ENCODE data around the gene ACTC1.

The ACTC1 gene

DNA sequence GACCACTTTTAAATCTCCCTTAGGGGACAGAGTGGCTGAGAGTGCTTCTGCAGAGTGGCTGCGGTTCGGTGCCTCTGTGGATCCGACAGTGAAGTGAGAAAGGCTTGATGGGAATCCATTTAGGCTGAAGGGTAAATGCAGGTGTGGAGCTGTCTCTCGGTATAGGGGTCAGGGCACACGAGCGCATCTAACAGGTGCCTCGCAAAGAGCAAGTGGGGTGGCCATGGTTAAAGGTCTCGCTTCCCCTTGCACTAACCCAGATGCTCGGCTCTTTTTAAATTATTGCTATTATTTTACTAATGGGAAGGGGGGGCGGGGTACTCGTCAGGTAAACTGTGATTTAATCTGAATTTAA lies 40.0 kb downstream of the ACTC1 start:
- no peak for DNase-seq

DNA sequence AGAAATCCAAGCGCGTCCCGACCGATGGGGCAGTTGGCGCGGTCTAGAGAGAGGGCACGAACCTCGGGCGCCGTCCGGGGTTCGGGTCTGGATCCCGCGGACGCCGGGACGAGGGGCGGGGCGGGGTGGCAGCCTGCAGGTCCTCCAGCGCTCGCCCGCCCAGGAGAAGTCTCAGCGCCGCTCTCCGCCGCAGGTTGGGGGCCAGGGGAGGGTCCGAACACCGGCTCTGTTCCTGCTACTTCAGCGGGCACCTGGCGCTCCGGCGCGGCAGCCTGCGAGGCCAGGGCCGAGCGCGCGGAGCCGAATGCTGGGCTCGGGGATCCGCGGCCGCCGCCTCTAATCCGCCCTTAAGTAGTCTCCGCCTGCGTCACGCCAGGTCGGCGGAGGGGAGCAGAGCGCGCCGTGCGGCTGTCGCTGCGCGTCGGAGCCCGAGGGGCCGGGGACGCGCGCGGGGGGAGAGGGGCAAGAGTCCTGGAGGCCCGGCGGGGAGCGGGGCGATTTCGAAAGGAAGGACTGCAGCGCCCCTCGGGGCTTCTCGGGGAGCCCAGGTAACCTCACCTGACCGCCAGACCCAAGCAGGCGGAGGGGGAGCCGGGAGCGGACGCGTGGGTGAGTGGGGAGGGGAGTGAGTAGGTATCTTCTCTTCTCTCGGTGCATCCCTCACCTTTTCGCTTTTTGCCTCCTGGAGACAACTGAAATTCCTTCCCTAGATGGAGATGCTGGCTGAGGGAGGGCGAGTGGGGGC lies 40.5 kb downstream of the ACTC1 start, which contains the start of gene GJD2:
GJD2 (minus strand) TSS at position 325 of the 745 bp plus-strand sequence. CDS start 510 bp downstream, outside the sequence.
- DNase-seq, result no peak

- no peak for DNase-seq
Measured at GRCh38 chr15:34754171-34754601, 41.2 kb downstream of the ACTC1 start.

- no peak for DNase-seq
Measured at GRCh38 chr15:34753236-34753894, 42.0 kb downstream of the ACTC1 start.

DNA sequence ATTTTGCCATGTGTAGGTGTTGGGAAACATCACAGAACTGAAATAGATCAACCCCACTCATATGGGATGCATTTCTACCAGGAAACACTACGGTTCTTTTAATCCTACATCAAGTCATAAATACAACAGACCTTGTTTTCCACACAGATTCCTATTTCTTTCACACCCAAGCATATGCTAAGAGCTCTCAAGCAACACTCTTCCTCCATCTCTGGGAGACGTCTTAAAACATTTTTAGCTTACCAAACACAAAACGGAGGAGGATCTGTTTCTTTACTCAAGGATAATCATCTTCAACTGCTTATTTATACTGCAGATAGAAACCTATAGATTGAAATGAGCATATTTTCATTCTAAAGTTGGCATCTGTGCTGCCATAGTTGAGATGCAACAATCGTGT lies 45.7 kb downstream of the ACTC1 start:
- DNase-seq, result no peak
